Activated CD8-positive, alpha-beta T cell treated with anti-CD3 and anti-CD28 coated beads for 36 hours (primary cell): ENCODE data around the gene RUFY3. TPM values are rescaled to one million over a fixed set of nuclear protein-coding genes. Genes with fewer than 3 reads are reported as not detected.

Experiments
- ATAC-seq: fragments of 200-7000 bp; cut with Tn5 transposase; one replicate; pipeline ENCODE4 v1.10.0; 2021; ENCODE audit warnings: mild to moderate bottlenecking, moderate library complexity
- CTCF ChIA-PET: fragments of 350-600 bp; sonication (Branson Sonifier 250); formaldehyde crosslinking; loops from one replicate; lab custom pipeline; 2021; ENCODE audit warnings: antibody characterized with exemption; lab: Charles Lee
- POLR2A ChIA-PET: fragments of 350-600 bp; sonication (Branson Sonifier 250); formaldehyde crosslinking; loops from one replicate; lab custom pipeline; 2021; ENCODE audit warnings: antibody characterized with exemption; lab: Charles Lee
- DNase-seq: peaks from one replicate; pipeline ENCODE4 v3.0.0-alpha.2; 2020
- H3K27ac Mint-ChIP-seq: one replicate; pipeline ENCODE4 v1.8.0; 2021; ENCODE audit warnings: mild to moderate bottlenecking, mixed read lengths
- H3K27me3 Mint-ChIP-seq: one replicate; pipeline ENCODE4 v1.8.0; 2021; ENCODE audit warnings: mixed read lengths
- H3K36me3 Mint-ChIP-seq: one replicate; pipeline ENCODE4 v1.8.0; 2021; ENCODE audit warnings: low read depth, mixed read lengths
- H3K4me1 Mint-ChIP-seq: one replicate; pipeline ENCODE4 v1.8.0; 2021; ENCODE audit warnings: low read depth, mixed read lengths
- H3K4me3 Mint-ChIP-seq: one replicate; pipeline ENCODE4 v1.8.0; 2021; ENCODE audit warnings: mild to moderate bottlenecking, moderate library complexity, mixed read lengths
- H3K9me3 Mint-ChIP-seq: one replicate; pipeline ENCODE4 v1.8.0; 2021; ENCODE audit warnings: mixed read lengths
- intact Hi-C: fragments of 100-400 bp; cut with micrococcal nuclease; formaldehyde crosslinking; loops from one replicate; pipeline ENCODE4 v1.10.0; 2022
- total RNA-seq, 2 experiments: library from RNA; stranded (reverse); gene quantifications; one replicate each; pipeline ENCODE4 v1.2.3, GENCODE V29; 2021
- TF ChIP-seq, protein P1 (sequence below): fragments of 200-600 bp; IDR thresholded peaks from one replicate; pipeline ENCODE4 v1.8.0; 2022; ENCODE audit warnings: antibody characterized with exemption, mild to moderate bottlenecking

RUFY3 gene
- total RNA-seq, 2 experiments from 2014 or later, result 13.6 to 17.5 TPM

DNA sequence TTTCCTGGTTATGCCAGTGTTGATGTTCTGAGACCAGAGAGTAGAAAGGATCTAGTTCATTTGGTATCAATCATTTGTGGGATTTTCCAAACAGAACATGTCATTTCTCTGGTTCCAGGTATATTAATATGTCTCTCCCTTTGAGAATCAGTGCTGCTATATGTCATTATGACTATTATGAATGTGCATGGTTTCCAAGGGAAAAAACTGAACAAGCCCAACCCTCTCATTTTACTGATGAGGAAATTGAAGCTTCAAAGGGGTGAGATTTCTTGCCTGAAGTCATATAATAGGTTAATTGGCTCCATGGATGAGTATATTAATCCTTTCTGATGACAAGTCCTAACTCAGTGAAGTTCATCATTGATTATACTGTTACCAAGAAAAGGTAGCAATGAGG is 31.9 kb downstream of the RUFY3 start:
- CTCF ChIA-PET, result no interaction called here
- Mint-ChIP-seq H3K27me3 (no peaks in the 10 kb centered on the region), H3K36me3 (peaks cover 1% of the 10 kb centered on the region), H3K27ac (no peak overlapping the region), H3K4me1 (peaks cover 3% of the 10 kb centered on the region), H3K9me3 (peaks cover 3% of the 10 kb centered on the region), H3K4me3 (no peak overlapping the region)
- TF ChIP-seq, protein P1, sequence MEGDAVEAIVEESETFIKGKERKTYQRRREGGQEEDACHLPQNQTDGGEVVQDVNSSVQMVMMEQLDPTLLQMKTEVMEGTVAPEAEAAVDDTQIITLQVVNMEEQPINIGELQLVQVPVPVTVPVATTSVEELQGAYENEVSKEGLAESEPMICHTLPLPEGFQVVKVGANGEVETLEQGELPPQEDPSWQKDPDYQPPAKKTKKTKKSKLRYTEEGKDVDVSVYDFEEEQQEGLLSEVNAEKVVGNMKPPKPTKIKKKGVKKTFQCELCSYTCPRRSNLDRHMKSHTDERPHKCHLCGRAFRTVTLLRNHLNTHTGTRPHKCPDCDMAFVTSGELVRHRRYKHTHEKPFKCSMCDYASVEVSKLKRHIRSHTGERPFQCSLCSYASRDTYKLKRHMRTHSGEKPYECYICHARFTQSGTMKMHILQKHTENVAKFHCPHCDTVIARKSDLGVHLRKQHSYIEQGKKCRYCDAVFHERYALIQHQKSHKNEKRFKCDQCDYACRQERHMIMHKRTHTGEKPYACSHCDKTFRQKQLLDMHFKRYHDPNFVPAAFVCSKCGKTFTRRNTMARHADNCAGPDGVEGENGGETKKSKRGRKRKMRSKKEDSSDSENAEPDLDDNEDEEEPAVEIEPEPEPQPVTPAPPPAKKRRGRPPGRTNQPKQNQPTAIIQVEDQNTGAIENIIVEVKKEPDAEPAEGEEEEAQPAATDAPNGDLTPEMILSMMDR, result no peak
- DNase-seq (no peak), ATAC-seq (no peak)
- POLR2A ChIA-PET, result interaction anchor here (0.6 to 1.2 kb wide), 2 partner anchors 19 to 105 kb away, joined by 3 read pairs; no protein-coding TSS in a partner anchor
- intact Hi-C loops, result no loop called here

DNA sequence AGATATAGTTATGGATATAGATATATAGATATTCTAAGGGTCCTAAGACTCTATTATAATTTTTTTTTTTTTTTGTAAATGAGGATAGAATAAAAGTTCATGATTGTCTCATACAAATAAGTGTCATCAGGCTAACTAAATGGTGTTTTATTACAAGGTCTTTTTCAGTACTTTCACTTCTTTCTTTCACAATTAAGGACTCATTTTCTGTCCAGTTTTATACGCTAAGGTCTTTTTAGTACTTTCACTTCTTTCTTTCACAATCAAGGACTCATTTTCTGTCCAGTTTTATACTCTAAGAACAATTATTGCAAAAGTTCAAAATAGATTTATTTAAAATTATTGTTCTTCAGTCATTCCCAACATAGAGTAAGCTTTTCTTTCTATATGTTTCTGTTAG is 32.7 kb downstream of the RUFY3 start:
- ATAC-seq (no peak), DNase-seq (no peak)
- no peak overlapping the region for H3K4me3 Mint-ChIP-seq
- H3K27me3 Mint-ChIP-seq, result no peaks in the 10 kb centered on the region
- peaks cover 1% of the 10 kb centered on the region for H3K36me3 Mint-ChIP-seq
- peaks cover 3% of the 10 kb centered on the region for H3K9me3 Mint-ChIP-seq
- ChIA-PET CTCF (interaction anchor here (0.8 to 2.1 kb wide), 2 partner anchors 9 to 20 kb away, joined by 3 to 5 read pairs; no protein-coding TSS in a partner anchor), POLR2A (interaction anchor here (1.3 kb wide), 1 partner anchor 65 kb away, joined by 3 read pairs; no protein-coding TSS in a partner anchor)
- no peak overlapping the region for H3K27ac Mint-ChIP-seq
- intact Hi-C loops, result no loop called here
- H3K4me1 Mint-ChIP-seq, result peaks cover 10% of the 10 kb centered on the region
- TF ChIP-seq, protein P1, result no peak

DNA sequence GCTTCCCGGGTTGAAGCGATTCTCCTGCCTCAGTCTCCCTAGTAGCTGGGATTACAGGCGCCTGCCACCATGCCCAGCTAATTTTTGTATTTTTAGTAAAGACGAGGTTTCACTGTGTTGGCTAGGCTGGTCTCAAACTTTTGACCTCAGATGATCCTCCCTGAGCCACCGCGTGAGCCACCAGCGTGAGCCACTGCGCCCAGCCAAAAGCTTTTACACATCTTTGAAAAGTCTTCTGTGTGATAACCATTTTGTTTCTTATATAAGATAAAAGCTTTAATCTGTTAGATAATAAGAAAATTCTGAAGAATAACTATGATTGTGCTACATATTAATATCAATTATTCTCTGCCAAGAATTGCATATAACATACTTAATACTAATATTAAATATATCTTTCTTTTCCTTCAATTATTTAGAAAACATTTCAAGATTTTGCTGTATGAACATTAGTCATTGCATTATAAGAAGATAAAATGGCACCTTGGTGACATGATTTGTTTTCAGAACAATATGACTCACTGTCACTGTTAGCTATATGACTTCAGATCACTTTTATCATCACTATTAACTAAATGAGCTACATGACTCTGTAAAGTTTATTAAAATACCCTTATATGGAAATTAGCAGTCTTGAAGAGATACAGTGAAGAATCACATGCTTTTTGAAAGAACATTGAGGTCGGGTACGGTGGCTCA is 33.4 kb downstream of the RUFY3 start:
- peaks cover 13% of the 10 kb centered on the region for H3K4me1 Mint-ChIP-seq
- intact Hi-C loops, result no loop called here
- DNase-seq (no peak), ATAC-seq (peak; percentile 42)
- TF ChIP-seq, protein P1, result no peak
- peaks cover 1% of the 10 kb centered on the region for H3K36me3 Mint-ChIP-seq
- H3K9me3 Mint-ChIP-seq, result peaks cover 3% of the 10 kb centered on the region
- no peak overlapping the region for H3K4me3 Mint-ChIP-seq
- ChIA-PET POLR2A (interaction anchor here (1.1 to 1.3 kb wide), 2 partner anchors 17 to 66 kb away, joined by 3 read pairs; no protein-coding TSS in a partner anchor), CTCF (interaction anchor here (0.8 to 2.1 kb wide), 2 partner anchors 10 to 21 kb away, joined by 3 to 5 read pairs; no protein-coding TSS in a partner anchor)
- H3K27me3 Mint-ChIP-seq, result no peaks in the 10 kb centered on the region
- no peak overlapping the region for H3K27ac Mint-ChIP-seq

DNA sequence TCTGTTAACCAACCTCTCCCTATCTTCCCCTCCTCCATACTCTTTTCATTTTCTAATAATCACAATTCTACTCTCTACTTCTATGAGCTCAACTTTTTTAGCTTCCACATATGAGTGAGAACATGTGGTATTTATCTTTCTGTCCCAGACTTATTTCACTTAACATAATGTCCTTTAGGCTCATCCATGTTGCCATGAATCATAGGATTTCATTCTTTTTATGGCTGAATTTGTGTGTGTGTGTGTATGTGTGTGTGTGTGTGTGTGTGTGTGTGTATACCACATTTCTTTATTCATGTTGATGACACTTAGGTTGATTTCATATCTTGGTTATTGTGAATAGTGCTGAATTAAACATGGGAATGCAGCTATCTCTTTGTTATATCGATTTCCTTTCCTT is 37.4 kb downstream of the RUFY3 start:
- Mint-ChIP-seq H3K27ac (no peak overlapping the region), H3K36me3 (peaks cover 8% of the 10 kb centered on the region), H3K4me1 (peaks cover 12% of the 10 kb centered on the region), H3K9me3 (peaks cover 3% of the 10 kb centered on the region), H3K27me3 (no peaks in the 10 kb centered on the region), H3K4me3 (no peak overlapping the region)
- ATAC-seq (no peak), DNase-seq (no peak)
- intact Hi-C loops, result no loop called here
- ChIA-PET POLR2A (no interaction called here), CTCF (interaction anchor here (0.7 to 1.3 kb wide), 5 partner anchors 10 to 251 kb away, joined by 3 to 5 read pairs (median 4); no protein-coding TSS in a partner anchor)
- TF ChIP-seq, protein P1, result no peak

DNA sequence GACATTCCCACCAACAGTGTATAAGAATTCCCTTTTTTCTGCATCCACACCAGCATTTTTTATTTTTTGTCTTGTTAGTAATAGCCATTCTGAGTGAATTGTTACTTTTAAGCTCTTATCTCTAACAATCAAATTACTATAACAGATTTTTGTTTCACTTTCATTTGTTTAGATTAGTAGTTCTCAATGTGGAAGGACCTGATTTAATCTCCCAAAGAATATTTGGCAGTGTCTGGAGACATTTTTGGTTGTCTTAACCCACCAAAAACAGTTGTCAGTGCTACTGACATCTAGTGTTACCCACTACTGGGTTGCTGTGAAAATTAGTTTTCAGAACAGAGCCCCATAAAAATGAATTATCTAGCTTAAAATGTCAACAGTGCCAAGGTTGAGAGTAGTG is 37.9 kb downstream of the RUFY3 start:
- CTCF ChIA-PET, result interaction anchor here (0.7 to 1.3 kb wide), 4 partner anchors 10 to 251 kb away, joined by 3 to 5 read pairs (median 4); no protein-coding TSS in a partner anchor
- DNase-seq (no peak), ATAC-seq (no peak)
- H3K4me3 Mint-ChIP-seq, result no peak overlapping the region
- TF ChIP-seq, protein P1, result no peak
- H3K36me3 Mint-ChIP-seq, result peaks cover 12% of the 10 kb centered on the region
- peaks cover 12% of the 10 kb centered on the region for H3K4me1 Mint-ChIP-seq
- no peak overlapping the region for H3K27ac Mint-ChIP-seq
- no peaks in the 10 kb centered on the region for H3K27me3 Mint-ChIP-seq
- intact Hi-C loops, result no loop called here
- H3K9me3 Mint-ChIP-seq, result peaks cover 3% of the 10 kb centered on the region
- POLR2A ChIA-PET, result no interaction called here
